GM12874 (cell line): ENCODE results near the gene MAP1LC3A.

Experiments used
- TF ChIP-seq, protein P1 (sequence below): IDR thresholded peaks from 2 replicates; pipeline ENCODE4 v1.5.1; 2011; ENCODE audit warnings: low read depth, mild to moderate bottlenecking, control low read depth, low read length, moderate library complexity; ENCODE audit not compliant: insufficient read depth

The MAP1LC3A gene

DNA sequence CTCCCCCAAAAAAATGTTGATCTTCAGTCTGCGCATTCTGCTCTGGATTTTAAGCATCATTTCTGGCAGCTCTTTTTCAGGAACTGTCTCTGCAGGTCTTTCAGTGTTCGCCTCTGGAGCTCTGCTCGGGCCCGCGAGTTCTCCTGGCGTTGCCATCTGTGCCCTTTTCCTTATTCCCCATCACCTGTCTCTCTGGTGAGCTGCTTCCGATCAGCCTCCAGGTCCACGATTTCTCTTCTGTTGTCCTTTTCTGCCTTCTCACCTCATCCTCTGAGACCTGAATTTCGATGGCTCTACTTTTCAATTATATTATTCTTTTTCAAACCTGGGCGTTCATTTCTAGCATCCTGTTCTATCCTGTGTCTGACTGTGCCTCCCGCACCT lies 590 bp upstream of the MAP1LC3A start:
- TF ChIP-seq, protein P1, sequence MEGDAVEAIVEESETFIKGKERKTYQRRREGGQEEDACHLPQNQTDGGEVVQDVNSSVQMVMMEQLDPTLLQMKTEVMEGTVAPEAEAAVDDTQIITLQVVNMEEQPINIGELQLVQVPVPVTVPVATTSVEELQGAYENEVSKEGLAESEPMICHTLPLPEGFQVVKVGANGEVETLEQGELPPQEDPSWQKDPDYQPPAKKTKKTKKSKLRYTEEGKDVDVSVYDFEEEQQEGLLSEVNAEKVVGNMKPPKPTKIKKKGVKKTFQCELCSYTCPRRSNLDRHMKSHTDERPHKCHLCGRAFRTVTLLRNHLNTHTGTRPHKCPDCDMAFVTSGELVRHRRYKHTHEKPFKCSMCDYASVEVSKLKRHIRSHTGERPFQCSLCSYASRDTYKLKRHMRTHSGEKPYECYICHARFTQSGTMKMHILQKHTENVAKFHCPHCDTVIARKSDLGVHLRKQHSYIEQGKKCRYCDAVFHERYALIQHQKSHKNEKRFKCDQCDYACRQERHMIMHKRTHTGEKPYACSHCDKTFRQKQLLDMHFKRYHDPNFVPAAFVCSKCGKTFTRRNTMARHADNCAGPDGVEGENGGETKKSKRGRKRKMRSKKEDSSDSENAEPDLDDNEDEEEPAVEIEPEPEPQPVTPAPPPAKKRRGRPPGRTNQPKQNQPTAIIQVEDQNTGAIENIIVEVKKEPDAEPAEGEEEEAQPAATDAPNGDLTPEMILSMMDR = no peak

DNA sequence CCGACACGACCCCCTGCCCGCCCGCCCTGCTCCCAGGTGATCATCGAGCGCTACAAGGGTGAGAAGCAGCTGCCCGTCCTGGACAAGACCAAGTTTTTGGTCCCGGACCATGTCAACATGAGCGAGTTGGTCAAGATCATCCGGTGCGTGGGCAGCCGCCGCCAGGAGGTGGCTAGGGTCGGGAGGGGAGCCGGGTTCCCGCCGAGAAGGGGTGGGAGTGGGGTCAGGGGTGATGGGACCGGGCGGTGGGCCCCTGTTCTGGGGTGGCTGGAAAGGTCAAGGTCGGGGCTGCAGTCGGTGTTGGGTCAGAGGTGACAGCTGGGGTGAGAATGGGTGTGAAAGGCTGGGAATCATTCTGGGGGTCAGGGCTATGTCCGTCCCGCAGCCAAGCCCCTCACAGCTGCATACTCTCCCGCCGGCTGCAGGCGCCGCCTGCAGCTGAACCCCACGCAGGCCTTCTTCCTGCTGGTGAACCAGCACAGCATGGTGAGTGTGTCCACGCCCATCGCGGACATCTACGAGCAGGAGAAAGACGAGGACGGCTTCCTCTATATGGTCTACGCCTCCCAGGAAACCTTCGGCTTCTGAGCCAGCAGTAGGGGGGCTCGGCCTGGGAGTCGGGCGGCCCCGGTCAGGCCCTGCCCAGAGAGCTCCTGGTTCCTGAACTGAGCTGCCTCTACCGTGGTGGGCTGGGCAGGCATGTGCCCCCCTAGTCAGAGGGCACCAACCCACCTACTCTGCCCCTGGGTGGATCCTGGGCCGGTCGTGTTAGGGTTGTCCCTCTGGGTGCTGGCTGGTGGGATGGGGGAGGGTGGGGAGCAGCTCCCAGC lies 1.0 kb downstream of the MAP1LC3A start:
- TF ChIP-seq, protein P1 = no peak

DNA sequence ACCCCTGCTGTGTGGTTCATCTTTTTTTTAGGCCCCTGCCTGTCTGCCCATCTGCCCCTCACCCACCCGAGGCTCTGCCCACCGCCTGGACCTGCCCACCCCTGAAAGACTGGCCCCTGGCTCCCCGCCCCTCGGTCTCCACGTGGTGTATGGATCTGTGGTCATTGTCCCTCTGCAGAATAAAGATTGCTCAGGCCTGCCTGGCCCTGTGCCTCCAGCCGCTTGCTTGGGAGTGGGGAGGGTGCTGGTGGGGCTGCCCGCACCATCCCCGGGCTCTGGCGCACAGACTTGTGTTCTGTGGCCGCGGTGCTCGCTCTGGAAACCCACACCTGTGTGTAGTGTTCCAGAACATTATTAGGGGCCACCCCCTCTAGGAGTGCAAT lies 1.6 kb downstream of the MAP1LC3A start:
- TF ChIP-seq, protein P1 = no peak

DNA sequence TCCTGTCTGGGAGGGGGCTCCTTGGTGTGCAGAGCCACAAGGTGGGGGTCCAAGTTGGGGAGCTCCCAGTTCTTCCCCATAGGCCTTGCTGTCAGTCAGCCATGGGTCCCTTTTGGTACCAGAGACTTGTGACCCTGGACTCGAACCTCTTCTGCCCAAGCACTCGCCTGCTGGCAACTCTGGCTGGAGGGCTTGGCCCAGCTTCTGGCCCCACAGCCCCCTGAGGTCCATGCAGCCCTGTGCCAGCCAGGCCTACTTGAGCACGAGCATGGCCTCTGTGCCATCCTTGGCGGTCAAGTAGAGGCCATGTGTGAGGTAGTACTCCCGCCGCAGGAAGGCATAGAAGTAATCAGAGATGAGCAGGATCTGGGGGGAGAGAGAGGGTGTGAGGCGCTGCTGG lies 2.1 kb downstream of the MAP1LC3A start:
- TF ChIP-seq, protein P1 = no peak

DNA sequence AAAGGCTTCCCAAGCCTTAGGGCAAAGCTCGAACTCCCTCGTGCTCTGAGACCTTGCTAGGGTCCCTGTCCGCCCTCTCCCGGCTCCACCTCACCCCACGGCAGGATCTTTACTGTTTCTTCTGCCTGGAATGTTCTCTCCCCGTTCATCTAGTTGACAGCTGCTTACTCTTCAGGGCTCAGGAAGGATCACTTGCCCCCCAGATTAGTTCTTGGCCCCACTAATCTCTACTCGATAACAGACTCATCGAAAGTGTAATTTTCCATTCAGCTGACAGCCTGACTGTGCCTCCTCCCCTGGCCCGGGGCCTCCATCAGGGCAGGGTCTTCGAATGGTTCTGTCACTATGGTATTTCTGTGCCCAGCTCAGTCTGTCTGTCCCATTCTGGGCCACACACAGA lies 3.1 kb downstream of the MAP1LC3A start:
- TF ChIP-seq, protein P1 = no peak

DNA sequence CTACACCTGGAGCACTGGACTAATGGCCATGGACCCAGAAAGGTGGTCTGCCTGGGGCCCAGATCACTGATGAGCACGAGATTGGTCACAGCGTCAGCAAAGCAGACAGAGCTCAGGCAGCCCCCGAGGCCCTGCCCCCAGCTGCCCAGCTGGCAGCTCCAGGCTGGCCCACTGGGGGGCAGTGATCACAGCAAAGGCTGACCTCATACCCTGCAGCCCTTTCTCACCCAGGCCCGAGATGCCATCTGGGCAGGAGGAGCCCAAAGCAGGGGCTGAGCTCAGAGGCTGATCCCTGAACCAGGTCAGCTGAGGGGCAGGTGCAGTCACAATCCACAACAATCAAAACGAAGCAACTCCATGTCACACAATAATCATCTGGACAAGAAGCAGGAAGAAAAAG lies 4.1 kb downstream of the MAP1LC3A start:
- TF ChIP-seq, protein P1 = peak; percentile 57

DNA sequence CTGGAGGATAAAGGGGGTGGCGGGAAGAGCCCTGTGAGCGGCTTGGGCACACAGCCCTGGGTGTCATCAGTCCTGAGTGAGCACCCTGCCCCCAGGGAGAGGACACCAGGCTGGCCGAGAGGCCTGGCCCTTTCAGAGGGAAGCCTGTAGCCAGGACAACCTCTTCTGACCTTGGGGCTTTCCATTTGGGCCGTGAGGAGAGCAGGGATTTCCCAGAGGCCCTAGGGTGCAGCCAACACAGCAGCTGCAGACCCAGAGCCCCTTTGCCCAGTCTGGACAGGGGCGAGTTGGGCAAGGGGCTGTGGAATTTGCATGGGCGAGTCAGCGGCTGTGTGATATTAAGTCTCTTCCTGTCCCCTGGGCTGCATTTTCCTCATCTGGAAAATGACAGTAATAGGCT lies 6.3 kb downstream of the MAP1LC3A start:
- TF ChIP-seq, protein P1 = no peak
